Adrenal gland (tissue), 12 donors: Measurements from ENCODE around the gene ADARB2. TPM values are rescaled to one million over a fixed set of nuclear protein-coding genes. Genes with fewer than 3 reads are reported as not detected.
"Not testable (repeated sequence)": the region's sequence is repeated elsewhere in the genome, so short reads cannot be mapped to it uniquely, and the experiment has no call there.

ENCODE experiments used
- DNase-seq, 7 donors: peaks; one replicate each; pipeline ENCODE4 v3.0.0-alpha.2; 2019 to 2020
- H3K27ac ChIP-seq, 5 donors: fragments of 200-600 bp; sonication (generic) in 4 of 5; 1 replicate in 3 of 5; 2 replicates in 2 of 5; pipeline versions ENCODE4 v1.5.1 to v1.8.0; 2016 to 2020; ENCODE audit warnings: mild to moderate bottlenecking in 1 of 5
- H3K27me3 ChIP-seq: fragments of 200-600 bp; 2 replicates; pipeline ENCODE4 v1.8.0; 2021
- H3K36me3 ChIP-seq, 2 donors: fragments of 200-600 bp; replicated peaks in 1 of 2; 1 replicate in 1 of 2; 2 replicates in 1 of 2; pipeline versions ENCODE4 v1.5.1 to v1.8.0; 2018 to 2022
- H3K4me1 ChIP-seq, 2 donors: fragments of 200-600 bp; replicated peaks in 1 of 2; 1 replicate in 1 of 2; 2 replicates in 1 of 2; pipeline versions ENCODE4 v1.5.1 to v1.8.0; 2018 to 2021
- H3K4me3 ChIP-seq, 4 donors: fragments of 200-600 bp; sonication (generic) in 3 of 4; one replicate each; pipeline ENCODE4 v1.5.1; 2016 to 2018
- H3K9me3 ChIP-seq, 3 donors: fragments of 200-600 bp; sonication (generic) in 1 of 3; replicated peaks in 1 of 3; 1 replicate in 2 of 3; 2 replicates in 1 of 3; pipeline versions ENCODE4 v1.5.1 to v1.8.0; 2016 to 2021
- POLR2A ChIP-seq, 2 donors: fragments of 450-650 bp; IDR thresholded peaks; one replicate each; pipeline ENCODE4 v1.6.1; 2017; ENCODE audit warnings: antibody characterized with exemption in 2 of 2, mild to moderate bottlenecking in 2 of 2, moderate library complexity in 1 of 2
- WGBS, 4 donors: extraction: QIAGEN DNeasy Blood & Tissue Kit in 2 of 4; methylation state at CpG; one replicate each; pipeline versions ENCODE4 v1.1.5 to v1.1.7; 2013 to 2017; 5-methylcytosine and 5-hydroxymethylcytosine counted together
- intact Hi-C, 2 donors: fragments of 100-400 bp; cut with DNase I; formaldehyde crosslinking; loops; one replicate each; pipeline versions ENCODE4 v1.14.1 to v1.15.0; 2022 to 2023
- polyA plus RNA-seq, 3 donors: library from polyadenylated mRNA; stranded (reverse); fragments of 200-250 nt in 2 of 3; fragments of 350-450 nt in 1 of 3; fragmentation: Illumina TruSeq in 1 of 3; extraction: RNeasy Lipid Tissue Mini Kit (QIAGEN cat#74804) in 1 of 3; gene quantifications; one replicate each; pipeline ENCODE4 v1.2.3, GENCODE V29; 2013 to 2014
- total RNA-seq, 9 donors: library from RNA; depleted of rRNA in 4 of 9; stranded (reverse); fragments of >200 nt in 4 of 9; fragments of 120-200 nt in 1 of 9; fragmentation: NEBNext Ultra II Directional in 1 of 9; extraction: Animal tissue kit (Norgen Biotek cat#: 25700) in 1 of 9; gene quantifications; one replicate each; pipeline versions ENCODE4 v1.1.0 to v1.2.4, GENCODE V29; 2013 to 2023
- TF ChIP-seq, protein P1 (sequence below), 6 experiments: fragments of 450-650 bp in 4 of 6; fragments of 200-600 bp in 2 of 6; sonication (generic) in 1 of 6; IDR thresholded peaks; 1 replicate in 5 of 6; 2 replicates in 1 of 6; pipeline versions ENCODE4 v1.5.1 to v1.8.0; 2016 to 2021; ENCODE audit warnings: antibody characterized with exemption in 6 of 6, mild to moderate bottlenecking in 2 of 6, moderate library complexity in 1 of 6
- donor health status: healthy with polysubstance abuse.
- donor health status: Bipolar disorder and iron deficiency.
- donor health status: DM: yes; HTN: yes; CAD: no.
- donor health status: DM: no; HTN: no; CAD: no.
- donor health status: DM: no; HTN: no; CAD: no.
- donor health status: DM: yes; HTN: yes; CAD: no.

Gene ADARB2
- total and polyA plus RNA-seq, 12 donors, result 0.14 to 3.1 (median 0.91) TPM

DNA sequence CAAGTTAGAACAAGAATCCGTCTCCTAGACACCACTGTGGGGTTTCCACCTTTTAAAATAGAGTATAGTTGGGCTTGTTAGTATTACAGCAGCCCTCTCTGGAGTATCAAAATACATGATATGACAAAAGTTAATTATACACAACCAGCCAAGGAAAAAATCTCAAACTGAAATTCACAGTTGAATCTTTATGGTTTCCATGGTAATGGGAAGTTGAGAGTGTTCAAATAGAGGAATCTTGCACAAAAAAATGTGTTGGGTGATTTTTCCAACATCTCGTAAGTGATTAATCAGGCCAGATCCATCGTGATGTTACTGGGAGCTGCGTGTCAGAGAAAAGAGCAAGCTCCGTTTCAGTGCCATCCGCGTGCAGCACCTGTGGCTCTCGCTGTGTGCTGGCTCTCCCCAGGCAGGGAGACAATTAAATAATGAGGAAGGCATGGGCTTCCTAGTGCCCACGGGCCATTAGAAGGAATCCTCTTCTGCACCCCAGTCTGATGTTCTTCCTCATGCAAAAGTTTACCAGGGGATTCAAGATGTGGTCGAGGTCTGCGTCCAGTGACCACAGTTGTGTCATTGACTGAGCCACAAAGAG lies 41.1 kb upstream of the ADARB2 start:
- no peak for DNase-seq
- H3K9me3 ChIP-seq, result no peaks in the 10 kb centered on the region
- no peaks in the 10 kb centered on the region for H3K36me3 ChIP-seq
- H3K4me1 ChIP-seq, result no peaks in the 10 kb centered on the region
- no peaks in the 10 kb centered on the region for H3K27me3 ChIP-seq
- intact Hi-C loops, result no loop called here
- H3K27ac ChIP-seq, result no peak overlapping the region
- TF ChIP-seq, protein P1, sequence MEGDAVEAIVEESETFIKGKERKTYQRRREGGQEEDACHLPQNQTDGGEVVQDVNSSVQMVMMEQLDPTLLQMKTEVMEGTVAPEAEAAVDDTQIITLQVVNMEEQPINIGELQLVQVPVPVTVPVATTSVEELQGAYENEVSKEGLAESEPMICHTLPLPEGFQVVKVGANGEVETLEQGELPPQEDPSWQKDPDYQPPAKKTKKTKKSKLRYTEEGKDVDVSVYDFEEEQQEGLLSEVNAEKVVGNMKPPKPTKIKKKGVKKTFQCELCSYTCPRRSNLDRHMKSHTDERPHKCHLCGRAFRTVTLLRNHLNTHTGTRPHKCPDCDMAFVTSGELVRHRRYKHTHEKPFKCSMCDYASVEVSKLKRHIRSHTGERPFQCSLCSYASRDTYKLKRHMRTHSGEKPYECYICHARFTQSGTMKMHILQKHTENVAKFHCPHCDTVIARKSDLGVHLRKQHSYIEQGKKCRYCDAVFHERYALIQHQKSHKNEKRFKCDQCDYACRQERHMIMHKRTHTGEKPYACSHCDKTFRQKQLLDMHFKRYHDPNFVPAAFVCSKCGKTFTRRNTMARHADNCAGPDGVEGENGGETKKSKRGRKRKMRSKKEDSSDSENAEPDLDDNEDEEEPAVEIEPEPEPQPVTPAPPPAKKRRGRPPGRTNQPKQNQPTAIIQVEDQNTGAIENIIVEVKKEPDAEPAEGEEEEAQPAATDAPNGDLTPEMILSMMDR (IDR thresholded peaks at IDR 0.05), result no peak
- no peak overlapping the region for H3K4me3 ChIP-seq
- 77 to 83% (median 81%) methylated on average over 11 of the region's 11 CpGs for WGBS, 4 donors

DNA sequence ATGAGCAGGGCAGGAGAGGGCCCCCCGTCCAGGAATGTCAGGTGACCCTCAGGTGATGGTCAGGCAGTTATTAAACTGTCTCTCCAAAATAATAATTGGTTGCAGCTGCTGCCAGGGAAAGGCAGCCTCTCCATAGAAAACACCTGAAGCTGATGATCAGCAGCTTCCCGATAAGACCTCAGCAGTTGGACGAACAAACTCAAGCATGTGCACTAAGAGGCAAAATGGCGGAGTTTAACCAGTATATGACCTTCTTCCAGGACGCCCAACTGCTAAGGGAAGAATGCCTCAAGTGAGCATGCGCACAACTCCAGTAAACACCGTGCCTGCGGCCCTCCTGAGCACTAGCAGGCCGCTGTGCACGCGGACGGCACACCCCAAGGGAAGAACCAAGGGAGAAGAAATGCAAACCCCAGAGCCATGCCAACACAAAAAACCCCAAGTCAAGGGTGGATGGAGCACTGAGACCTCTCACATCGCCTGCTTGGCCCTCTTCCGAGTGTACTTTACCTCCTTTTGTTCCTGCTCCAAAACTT lies 38.9 kb upstream of the ADARB2 start:
- Histone ChIP-seq H3K27me3 (no peaks in the 10 kb centered on the region), H3K4me1 (no peaks in the 10 kb centered on the region), H3K9me3 (no peaks in the 10 kb centered on the region), H3K4me3 (no peak overlapping the region), H3K27ac (no peak overlapping the region), H3K36me3 (no peaks in the 10 kb centered on the region)
- DNase-seq, result no peak
- 83 to 88% (median 85%) methylated on average over 12 to 14 of the region's 14 CpGs for WGBS, 4 donors
- intact Hi-C loops, result no loop called here
- TF ChIP-seq, protein P1 (IDR thresholded peaks at IDR 0.05), result no peak
- TF ChIP-seq POLR2A (IDR thresholded peaks at IDR 0.05), result no peak

DNA sequence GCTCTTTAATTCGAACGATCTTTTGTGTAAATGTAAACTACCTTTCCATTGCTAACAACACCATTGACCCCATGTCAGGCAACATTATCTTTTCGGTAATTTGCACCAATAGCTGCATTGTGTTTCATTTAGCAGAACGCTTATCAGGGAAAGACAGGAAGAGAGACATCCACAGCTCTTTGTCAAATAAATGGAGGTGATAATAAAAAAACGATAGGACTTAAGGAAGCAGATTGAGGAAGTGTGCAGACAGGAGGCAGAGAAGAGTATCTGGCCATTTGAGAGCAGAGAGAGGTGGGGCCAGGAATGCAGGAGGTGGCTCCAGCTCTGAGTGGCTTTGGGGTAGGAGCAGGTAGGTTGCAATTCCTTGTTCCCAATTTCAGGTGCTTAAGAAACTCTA lies 37.5 kb upstream of the ADARB2 start:
- Histone ChIP-seq H3K27me3 (no peaks in the 10 kb centered on the region), H3K4me1 (no peaks in the 10 kb centered on the region), H3K4me3 (no peak overlapping the region), H3K9me3 (no peaks in the 10 kb centered on the region), H3K36me3 (no peaks in the 10 kb centered on the region), H3K27ac (no peak overlapping the region)
- intact Hi-C loops, result no loop called here
- WGBS, 4 donors, result 35 to 46% (median 41%) methylated on average over 5 of the region's 5 CpGs
- TF ChIP-seq, protein P1 (IDR thresholded peaks at IDR 0.05), result no peak
- no peak for TF ChIP-seq POLR2A (IDR thresholded peaks at IDR 0.05)
- no peak for DNase-seq

DNA sequence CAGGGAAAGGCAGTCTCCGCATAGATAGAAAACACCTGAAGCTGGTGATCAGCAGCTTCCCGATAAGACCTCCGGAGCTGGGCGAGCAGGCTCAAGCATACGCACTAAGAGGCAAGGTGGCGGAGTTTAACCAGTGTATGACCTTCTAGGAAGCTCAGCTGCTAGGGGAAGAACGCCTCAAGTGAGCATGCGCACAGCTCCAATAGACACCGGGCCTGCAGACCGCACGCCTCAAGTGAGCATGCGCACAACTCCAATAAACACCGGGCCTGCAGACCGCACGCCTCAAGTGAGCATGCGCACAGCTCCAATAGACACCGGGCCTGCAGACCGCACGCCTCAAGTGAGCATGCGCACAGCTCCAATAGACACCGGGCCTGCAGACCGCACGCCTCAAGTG lies 35.9 kb upstream of the ADARB2 start:
- H3K4me3 ChIP-seq, H3K9me3 ChIP-seq, H3K27me3 ChIP-seq, DNase-seq, H3K4me1 ChIP-seq, H3K27ac ChIP-seq, intact Hi-C loops, H3K36me3 ChIP-seq: not testable (repeated sequence)
- WGBS, 4 donors, result 83 to 86% (median 85%) methylated on average over 4 to 23 of the region's 23 CpGs

DNA sequence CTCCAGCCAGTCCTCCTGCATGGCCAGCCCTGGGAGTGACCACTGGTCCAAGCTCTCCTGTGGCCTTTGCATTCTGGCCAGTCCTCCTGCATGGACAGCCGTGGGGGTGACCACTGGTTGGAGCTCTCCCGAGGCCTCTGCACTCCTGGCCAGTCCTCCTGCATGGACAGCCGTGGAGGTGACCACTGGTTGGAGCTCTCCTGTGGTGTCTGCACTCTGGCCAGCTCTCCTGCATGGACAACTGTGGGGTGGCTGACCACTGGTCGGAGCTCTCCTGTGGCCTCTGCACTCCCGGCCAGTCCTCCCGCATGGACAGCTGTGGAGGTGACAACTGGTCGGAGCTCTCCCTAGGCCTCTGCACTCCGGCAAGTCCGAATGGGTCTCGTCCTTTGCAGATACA lies 28.7 kb upstream of the ADARB2 start:
- Histone ChIP-seq H3K9me3 (no peaks in the 10 kb centered on the region), H3K4me3 (no peak overlapping the region), H3K27me3 (no peaks in the 10 kb centered on the region), H3K27ac (no peak overlapping the region), H3K4me1 (no peaks in the 10 kb centered on the region), H3K36me3 (no peaks in the 10 kb centered on the region)
- DNase-seq, result no peak
- WGBS, 4 donors, result 76 to 88% (median 81%) methylated on average over 4 to 10 of the region's 10 CpGs
- no peak for TF ChIP-seq POLR2A (IDR thresholded peaks at IDR 0.05)
- TF ChIP-seq, protein P1 (IDR thresholded peaks at IDR 0.05), result no peak
- intact Hi-C loops, result no loop called here
